OCI-LY7 (cell line): ENCODE measurements around the gene FANCE.

Experiments
- EZH2phosphoT487 ChIP-seq: fragments of 200-600 bp; sonication (generic); IDR thresholded peaks from 2 replicates; pipeline ENCODE4 v1.6.1; 2018; ENCODE audit warnings: low read depth, borderline replicate concordance, mild to moderate bottlenecking, mixed run types, antibody characterized with exemption, low read length, moderate library complexity, mixed read lengths
- TF ChIP-seq, protein P1 (sequence below): fragments of 200-600 bp; sonication (generic); conservative IDR thresholded peaks from 2 replicates; pipeline ENCODE4 v1.5.1; 2014; ENCODE audit warnings: mild to moderate bottlenecking, antibody characterized with exemption, low read length, moderate library complexity, mixed read lengths

DNA sequence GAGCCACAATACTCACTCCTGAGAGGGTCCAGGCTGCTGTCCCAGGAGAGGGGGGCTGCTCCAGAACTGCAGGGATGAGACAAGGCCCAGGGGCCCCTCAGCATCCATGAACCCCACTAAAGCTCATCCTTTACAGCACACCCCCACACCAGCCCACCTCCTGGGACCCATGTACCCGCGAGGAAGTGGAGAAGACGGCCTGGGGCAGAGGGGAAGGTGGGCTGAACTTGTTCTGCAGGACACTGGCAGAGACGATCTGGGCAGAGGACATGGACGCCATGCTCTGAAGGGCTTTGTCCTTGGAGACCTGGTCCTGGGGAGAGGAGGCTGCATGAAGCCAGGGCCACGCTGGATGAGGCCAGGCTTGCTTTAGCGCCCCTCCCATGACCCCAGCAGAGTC is 26.1 kb downstream of the FANCE start:
- TF ChIP-seq, protein P1, sequence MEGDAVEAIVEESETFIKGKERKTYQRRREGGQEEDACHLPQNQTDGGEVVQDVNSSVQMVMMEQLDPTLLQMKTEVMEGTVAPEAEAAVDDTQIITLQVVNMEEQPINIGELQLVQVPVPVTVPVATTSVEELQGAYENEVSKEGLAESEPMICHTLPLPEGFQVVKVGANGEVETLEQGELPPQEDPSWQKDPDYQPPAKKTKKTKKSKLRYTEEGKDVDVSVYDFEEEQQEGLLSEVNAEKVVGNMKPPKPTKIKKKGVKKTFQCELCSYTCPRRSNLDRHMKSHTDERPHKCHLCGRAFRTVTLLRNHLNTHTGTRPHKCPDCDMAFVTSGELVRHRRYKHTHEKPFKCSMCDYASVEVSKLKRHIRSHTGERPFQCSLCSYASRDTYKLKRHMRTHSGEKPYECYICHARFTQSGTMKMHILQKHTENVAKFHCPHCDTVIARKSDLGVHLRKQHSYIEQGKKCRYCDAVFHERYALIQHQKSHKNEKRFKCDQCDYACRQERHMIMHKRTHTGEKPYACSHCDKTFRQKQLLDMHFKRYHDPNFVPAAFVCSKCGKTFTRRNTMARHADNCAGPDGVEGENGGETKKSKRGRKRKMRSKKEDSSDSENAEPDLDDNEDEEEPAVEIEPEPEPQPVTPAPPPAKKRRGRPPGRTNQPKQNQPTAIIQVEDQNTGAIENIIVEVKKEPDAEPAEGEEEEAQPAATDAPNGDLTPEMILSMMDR: no peak
- no peak for TF ChIP-seq EZH2phosphoT487
